GM12874 (cell line): ENCODE data around the gene UNC5C.

Source experiments
- TF ChIP-seq, protein P1 (sequence below): IDR thresholded peaks from 2 replicates; pipeline ENCODE4 v1.5.1; 2011; ENCODE audit warnings: low read depth, mild to moderate bottlenecking, control low read depth, low read length, moderate library complexity; ENCODE audit not compliant: insufficient read depth

UNC5C gene

DNA sequence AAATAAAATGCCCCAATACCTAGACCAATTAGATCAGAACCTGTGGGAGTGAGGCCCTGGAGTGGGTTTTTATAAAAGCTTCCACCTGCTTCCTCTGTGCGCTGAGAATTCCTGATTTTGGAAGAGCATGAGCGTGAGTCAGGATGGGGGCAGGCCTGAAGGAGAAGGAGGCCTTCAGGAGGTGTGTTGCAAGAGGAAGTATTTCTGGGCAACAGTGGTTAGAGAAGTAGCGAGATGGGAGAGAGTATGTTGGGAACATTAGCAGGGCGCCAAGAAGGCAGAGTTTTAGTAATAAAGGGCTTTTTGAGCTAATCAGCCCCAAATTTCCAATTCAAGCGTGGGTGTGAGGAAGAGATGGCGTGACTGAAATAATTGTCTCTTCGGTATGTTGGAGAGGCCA is 349.8 kb downstream of the UNC5C start:
- TF ChIP-seq, protein P1, sequence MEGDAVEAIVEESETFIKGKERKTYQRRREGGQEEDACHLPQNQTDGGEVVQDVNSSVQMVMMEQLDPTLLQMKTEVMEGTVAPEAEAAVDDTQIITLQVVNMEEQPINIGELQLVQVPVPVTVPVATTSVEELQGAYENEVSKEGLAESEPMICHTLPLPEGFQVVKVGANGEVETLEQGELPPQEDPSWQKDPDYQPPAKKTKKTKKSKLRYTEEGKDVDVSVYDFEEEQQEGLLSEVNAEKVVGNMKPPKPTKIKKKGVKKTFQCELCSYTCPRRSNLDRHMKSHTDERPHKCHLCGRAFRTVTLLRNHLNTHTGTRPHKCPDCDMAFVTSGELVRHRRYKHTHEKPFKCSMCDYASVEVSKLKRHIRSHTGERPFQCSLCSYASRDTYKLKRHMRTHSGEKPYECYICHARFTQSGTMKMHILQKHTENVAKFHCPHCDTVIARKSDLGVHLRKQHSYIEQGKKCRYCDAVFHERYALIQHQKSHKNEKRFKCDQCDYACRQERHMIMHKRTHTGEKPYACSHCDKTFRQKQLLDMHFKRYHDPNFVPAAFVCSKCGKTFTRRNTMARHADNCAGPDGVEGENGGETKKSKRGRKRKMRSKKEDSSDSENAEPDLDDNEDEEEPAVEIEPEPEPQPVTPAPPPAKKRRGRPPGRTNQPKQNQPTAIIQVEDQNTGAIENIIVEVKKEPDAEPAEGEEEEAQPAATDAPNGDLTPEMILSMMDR = no peak

GRCh38 chr4:95197353-95197752 is 351.4 kb downstream of the UNC5C start:
- TF ChIP-seq, protein P1 = no peak

GRCh38 chr4:95193391-95194224 is 355.2 kb downstream of the UNC5C start:
- TF ChIP-seq, protein P1 = no peak

GRCh38 chr4:95191537-95191936 is 357.2 kb downstream of the UNC5C start:
- TF ChIP-seq, protein P1 = no peak

GRCh38 chr4:95190751-95191436 is 357.9 kb downstream of the UNC5C start:
- TF ChIP-seq, protein P1 = no peak

DNA sequence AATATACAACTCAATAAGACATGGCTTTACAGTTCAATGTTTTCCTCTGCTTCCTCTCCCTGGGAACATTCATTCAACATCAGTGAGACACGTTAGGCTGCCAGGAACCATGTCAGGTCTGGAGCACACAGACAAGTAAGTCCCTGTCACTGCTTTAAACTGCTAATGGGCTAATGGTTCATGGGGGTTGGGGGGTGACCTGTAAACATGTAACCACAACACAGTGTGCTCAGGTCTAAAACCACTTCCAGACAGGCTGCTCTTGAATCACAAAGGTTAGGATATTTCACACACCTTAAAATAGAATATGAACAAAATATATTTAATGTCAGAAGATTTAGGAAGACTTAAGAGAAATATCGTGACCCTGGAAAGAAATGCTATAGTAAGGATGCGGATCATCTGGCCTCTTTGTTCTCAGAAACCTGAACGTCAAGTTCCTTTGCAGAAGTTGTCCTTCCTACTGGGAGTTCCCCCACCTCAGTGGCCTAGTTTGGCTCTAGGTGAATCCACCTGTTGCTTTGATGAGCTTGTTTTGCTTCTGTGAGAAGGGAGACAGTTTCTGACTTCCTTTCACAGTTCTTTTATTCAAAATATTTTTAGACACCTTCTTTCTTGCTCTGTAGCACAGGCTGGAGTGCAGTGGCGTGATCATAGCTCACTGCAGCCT is 359.9 kb downstream of the UNC5C start:
- TF ChIP-seq, protein P1 = no peak

DNA sequence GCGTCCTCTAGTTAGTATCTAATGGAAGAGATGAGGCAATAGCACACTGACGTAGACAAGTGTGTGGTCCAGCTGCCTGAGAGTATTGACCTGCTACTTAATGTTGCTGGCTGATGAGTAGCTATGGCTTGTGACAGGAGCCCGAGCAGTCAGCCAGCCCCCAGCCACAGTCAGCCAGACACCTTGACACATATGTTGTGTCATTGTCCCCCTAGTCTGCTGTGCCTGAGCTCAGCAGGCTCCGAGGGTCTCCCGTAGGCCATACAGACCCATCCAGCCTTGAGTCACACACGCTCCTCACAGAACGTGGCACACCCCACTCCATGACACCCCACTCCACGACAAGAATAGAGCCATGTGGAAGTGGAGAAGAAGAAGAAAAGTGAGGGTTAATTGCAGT is 362.1 kb downstream of the UNC5C start:
- TF ChIP-seq, protein P1 = no peak
